K562 (cell line): ENCODE results near the gene CCR7. TPM values are rescaled to one million over a fixed set of nuclear protein-coding genes. Genes with fewer than 3 reads are reported as not detected.
A peak's percentile ranks its signal among the peaks of the same experiment; 100 is the strongest.

ENCODE experiments used
- ATF2 ChIP-seq: sonication (generic); formaldehyde crosslinking; IDR thresholded peaks from 2 replicates; pipeline ENCODE4 v1.8.1; 2022; ENCODE audit warnings: missing genetic modification reagents
- CCAR2 ChIP-seq: fragments of 200-400 bp; formaldehyde crosslinking; IDR thresholded peaks from 2 replicates; pipeline ENCODE4 v1.6.1; 2017; ENCODE audit warnings: mild to moderate bottlenecking, low read depth, low read length
- CEBPG ChIP-seq, 3 experiments: fragments of 200-800 bp in 1 of 3; sonication (Bioruptor generic) in 1 of 3; sonication (generic) in 1 of 3; formaldehyde crosslinking in 1 of 3; IDR thresholded peaks in 2 of 3; conservative IDR thresholded peaks in 1 of 3; 2 replicates each; pipeline versions ENCODE4 v1.6.1 to v1.8.0; 2016 to 2022; ENCODE audit warnings: missing compliant biosample characterization in 2 of 3, missing genetic modification characterization in 2 of 3, mild to moderate bottlenecking in 1 of 3, missing genetic modification reagents in 1 of 3
- MAFK ChIP-seq: IDR thresholded peaks from 2 replicates; pipeline ENCODE4 v1.6.1; 2011; ENCODE audit warnings: low read length, improper control_type of control experiment
- NELFE ChIP-seq: IDR thresholded peaks from 2 replicates; pipeline ENCODE4 v1.6.1; 2011; ENCODE audit warnings: mild to moderate bottlenecking; ENCODE audit not compliant: insufficient read depth, insufficient read length
- SMC3 ChIP-seq: conservative IDR thresholded peaks from 2 replicates; pipeline ENCODE4 v1.6.1; 2011; ENCODE audit warnings: low read depth, low read length, improper control_type of control experiment; ENCODE audit not compliant: insufficient read depth
- SRSF1 ChIP-seq: fragments of 200-400 bp; formaldehyde crosslinking; IDR thresholded peaks from 2 replicates; pipeline ENCODE4 v1.6.1; 2017; ENCODE audit warnings: mild to moderate bottlenecking, low read depth, low read length, moderate library complexity
- TSC22D4 ChIP-seq: fragments of 450-650 bp; IDR thresholded peaks from 2 replicates; pipeline ENCODE4 v1.6.1; 2016; ENCODE audit warnings: missing genetic modification characterization, missing biosample characterization, control low read depth
- ZC3H4 ChIP-seq: sonication (generic); formaldehyde crosslinking; IDR thresholded peaks from 2 replicates; pipeline ENCODE4 v1.9.0; 2021; ENCODE audit warnings: missing genetic modification reagents, borderline replicate concordance
- ZMIZ1 ChIP-seq, 2 experiments: fragments of 150-350 bp in 1 of 2; IDR thresholded peaks; 2 replicates each; pipeline ENCODE4 v1.6.1; 2012 to 2016; ENCODE audit warnings: low read depth in 2 of 2, low read length in 2 of 2, mild to moderate bottlenecking in 1 of 2, moderate library complexity in 1 of 2
- ZNF184 ChIP-seq: sonication (generic); formaldehyde crosslinking; IDR thresholded peaks from 2 replicates; pipeline ENCODE4 v1.5.0; 2020; ENCODE audit warnings: missing genetic modification reagents
- ZNF586 ChIP-seq: fragments of 450-650 bp; formaldehyde crosslinking; conservative IDR thresholded peaks from 2 replicates; pipeline ENCODE4 v1.4.0; 2020; ENCODE audit warnings: mild to moderate bottlenecking, moderate library complexity
- polyA plus RNA-seq, 8 experiments: library from polyadenylated mRNA; depleted of rRNA in 4 of 8; stranded (reverse) in 5 of 8; unstranded in 3 of 8; fragments of >200 nt; fragmentation: Nextera tagmentation in 2 of 8; fragmentation: Illumina TruSeq in 1 of 8; extraction: Ambion mirVana in 2 of 8; extraction: Trizol in 1 of 8; gene quantifications; 2 replicates each; pipeline versions ENCODE4 v1.2.1 to v1.2.3, GENCODE V29; 2011 to 2014; ENCODE audit warnings: inconsistent platforms in 1 of 8, missing spikeins in 1 of 8
- total RNA-seq, 7 experiments: library from RNA; depleted of rRNA in 6 of 7; stranded (reverse); fragments of >200 nt in 6 of 7; fragmentation: Illumina TruSeq in 2 of 7; extraction: Trizol in 2 of 7; gene quantifications; 2 replicates each; pipeline versions ENCODE4 v1.2.1 to v1.2.3, GENCODE V29; 2011 to 2021; ENCODE audit warnings: low replicate concordance in 1 of 7
- TF ChIP-seq, protein P1 (sequence below): IDR thresholded peaks from 2 replicates; pipeline ENCODE4 v1.6.1; 2012; ENCODE audit warnings: low read depth, low read length, improper control_type of control experiment, borderline replicate concordance

Gene CCR7
- total and polyA plus RNA-seq, 9 of the 15 experiments (the other 6 are each of a cell fraction or from before 2014, with no cell fraction given) = 0.14 to 1.4 (median 0.56) TPM

GRCh38 chr17:40536295-40537171 is 28.7 kb downstream of the CCR7 start (continued):
- no peak for TF ChIP-seq CEBPG (CRISPR knock-in tag; IDR thresholded peaks at IDR 0.05)
- TF ChIP-seq CEBPG (tag; conservative IDR thresholded peaks at IDR 0.05 in 1 of 2, IDR thresholded peaks at IDR 0.05 in 1 of 2) = no peak
- TF ChIP-seq CCAR2 = no peak
- TF ChIP-seq ZC3H4 (CRISPR knock-in tag) = no peak
- no peak for TF ChIP-seq SRSF1
- TF ChIP-seq ZNF586 = no peak
- TF ChIP-seq ZMIZ1 (IDR thresholded peaks at IDR 0.05; ENCODE audit: low read depth in 2 of 2, low read length in 2 of 2) = peak in 1 of 2 experiments; percentile 81; a peak in 2 of 4 replicates
- TF ChIP-seq, protein P1, sequence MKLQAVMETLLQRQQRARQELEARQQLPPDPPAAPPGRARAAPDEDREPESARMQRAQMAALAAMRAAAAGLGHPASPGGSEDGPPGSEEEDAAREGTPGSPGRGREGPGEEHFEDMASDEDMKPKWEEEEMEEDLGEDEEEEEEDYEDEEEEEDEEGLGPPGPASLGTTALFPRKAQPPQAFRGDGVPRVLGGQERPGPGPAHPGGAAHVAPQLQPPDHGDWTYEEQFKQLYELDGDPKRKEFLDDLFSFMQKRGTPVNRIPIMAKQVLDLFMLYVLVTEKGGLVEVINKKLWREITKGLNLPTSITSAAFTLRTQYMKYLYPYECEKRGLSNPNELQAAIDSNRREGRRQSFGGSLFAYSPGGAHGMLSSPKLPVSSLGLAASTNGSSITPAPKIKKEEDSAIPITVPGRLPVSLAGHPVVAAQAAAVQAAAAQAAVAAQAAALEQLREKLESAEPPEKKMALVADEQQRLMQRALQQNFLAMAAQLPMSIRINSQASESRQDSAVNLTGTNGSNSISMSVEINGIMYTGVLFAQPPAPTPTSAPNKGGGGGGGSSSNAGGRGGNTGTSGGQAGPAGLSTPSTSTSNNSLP = no peak
- TF ChIP-seq NELFE = no peak
- TF ChIP-seq SMC3 = no peak
- TF ChIP-seq ZNF184 (CRISPR knock-in tag) = no peak
- TF ChIP-seq TSC22D4 (tag) = no peak
- TF ChIP-seq MAFK = peak; percentile 17; the same call in 1 of the 2 replicates
- TF ChIP-seq ATF2 = no peak
